ENCODE measurements around the gene F10. TPM values are rescaled to one million over a fixed set of nuclear protein-coding genes. Genes with fewer than 3 reads are reported as not detected.

F10 gene
- polyA plus RNA-seq, 1 donor from 2014 or later = not detected

DNA sequence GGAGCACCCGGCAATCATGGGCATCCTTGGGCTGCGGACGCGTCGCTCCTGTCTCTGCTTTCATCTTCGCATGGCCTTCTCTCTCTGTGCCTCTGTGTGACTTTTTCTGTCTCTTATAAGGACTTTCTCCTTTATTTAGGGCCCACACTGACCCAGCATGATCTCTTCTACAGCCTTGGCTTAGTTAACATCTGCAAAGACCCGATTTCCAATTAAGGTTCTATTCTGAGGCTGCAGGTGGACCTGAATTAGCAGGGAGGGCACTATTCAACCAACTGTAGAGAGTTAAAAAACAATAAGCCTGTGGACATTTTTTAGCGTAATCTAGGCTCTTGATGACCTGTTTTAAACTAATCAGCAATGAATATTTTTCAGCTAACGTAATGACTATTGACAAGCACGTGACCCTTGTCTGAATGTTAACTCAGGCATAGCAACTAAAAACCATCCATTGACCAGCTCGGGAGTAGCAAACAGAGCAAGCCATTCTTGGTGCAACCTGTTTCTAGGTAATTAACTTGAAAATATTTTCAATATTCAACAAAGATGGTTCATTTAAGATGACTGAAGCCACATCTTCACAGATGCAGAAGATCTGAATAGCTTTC, 15.2 kb downstream of the F10 start:
- no peak overlapping the region for H3K4me2 ChIP-seq (ENCODE audit: low read length)
- no peak overlapping the region for H3K9ac ChIP-seq (ENCODE audit: low read length)
- H3K4me3 ChIP-seq (ENCODE audit: low read length) = no peak overlapping the region
- no peaks in the 10 kb centered on the region for H4K20me1 ChIP-seq (ENCODE audit: insufficient read depth)
- H3K9me2 ChIP-seq (ENCODE audit: insufficient read depth, low read length) = no peaks in the 10 kb centered on the region
- no peak overlapping the region for H3K27ac ChIP-seq (ENCODE audit: low read length)
- no peak for TF ChIP-seq EP300 (conservative IDR thresholded peaks at IDR 0.05; ENCODE audit: poor library complexity, severe bottlenecking)
- TF ChIP-seq, protein P1, sequence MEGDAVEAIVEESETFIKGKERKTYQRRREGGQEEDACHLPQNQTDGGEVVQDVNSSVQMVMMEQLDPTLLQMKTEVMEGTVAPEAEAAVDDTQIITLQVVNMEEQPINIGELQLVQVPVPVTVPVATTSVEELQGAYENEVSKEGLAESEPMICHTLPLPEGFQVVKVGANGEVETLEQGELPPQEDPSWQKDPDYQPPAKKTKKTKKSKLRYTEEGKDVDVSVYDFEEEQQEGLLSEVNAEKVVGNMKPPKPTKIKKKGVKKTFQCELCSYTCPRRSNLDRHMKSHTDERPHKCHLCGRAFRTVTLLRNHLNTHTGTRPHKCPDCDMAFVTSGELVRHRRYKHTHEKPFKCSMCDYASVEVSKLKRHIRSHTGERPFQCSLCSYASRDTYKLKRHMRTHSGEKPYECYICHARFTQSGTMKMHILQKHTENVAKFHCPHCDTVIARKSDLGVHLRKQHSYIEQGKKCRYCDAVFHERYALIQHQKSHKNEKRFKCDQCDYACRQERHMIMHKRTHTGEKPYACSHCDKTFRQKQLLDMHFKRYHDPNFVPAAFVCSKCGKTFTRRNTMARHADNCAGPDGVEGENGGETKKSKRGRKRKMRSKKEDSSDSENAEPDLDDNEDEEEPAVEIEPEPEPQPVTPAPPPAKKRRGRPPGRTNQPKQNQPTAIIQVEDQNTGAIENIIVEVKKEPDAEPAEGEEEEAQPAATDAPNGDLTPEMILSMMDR (IDR thresholded peaks at IDR 0.05; ENCODE audit: poor library complexity, severe bottlenecking) = no peak
- TF ChIP-seq POLR2AphosphoS5 (IDR thresholded peaks at IDR 0.05) = no peak
- no peak for TF ChIP-seq TAF1 (IDR thresholded peaks at IDR 0.05; ENCODE audit: low read depth)
- no peak for TF ChIP-seq MXI1 (conservative IDR thresholded peaks at IDR 0.05; ENCODE audit: poor library complexity, severe bottlenecking)
- no peak for TF ChIP-seq EZH2 (IDR thresholded peaks at IDR 0.05; ENCODE audit: borderline replicate concordance, insufficient read depth, low read length, poor library complexity, severe bottlenecking)
- no peak for TF ChIP-seq RAD21 (conservative IDR thresholded peaks at IDR 0.05)
- no peak for TF ChIP-seq SMC3 (conservative IDR thresholded peaks at IDR 0.05; ENCODE audit: poor library complexity)
- TF ChIP-seq, protein P2, sequence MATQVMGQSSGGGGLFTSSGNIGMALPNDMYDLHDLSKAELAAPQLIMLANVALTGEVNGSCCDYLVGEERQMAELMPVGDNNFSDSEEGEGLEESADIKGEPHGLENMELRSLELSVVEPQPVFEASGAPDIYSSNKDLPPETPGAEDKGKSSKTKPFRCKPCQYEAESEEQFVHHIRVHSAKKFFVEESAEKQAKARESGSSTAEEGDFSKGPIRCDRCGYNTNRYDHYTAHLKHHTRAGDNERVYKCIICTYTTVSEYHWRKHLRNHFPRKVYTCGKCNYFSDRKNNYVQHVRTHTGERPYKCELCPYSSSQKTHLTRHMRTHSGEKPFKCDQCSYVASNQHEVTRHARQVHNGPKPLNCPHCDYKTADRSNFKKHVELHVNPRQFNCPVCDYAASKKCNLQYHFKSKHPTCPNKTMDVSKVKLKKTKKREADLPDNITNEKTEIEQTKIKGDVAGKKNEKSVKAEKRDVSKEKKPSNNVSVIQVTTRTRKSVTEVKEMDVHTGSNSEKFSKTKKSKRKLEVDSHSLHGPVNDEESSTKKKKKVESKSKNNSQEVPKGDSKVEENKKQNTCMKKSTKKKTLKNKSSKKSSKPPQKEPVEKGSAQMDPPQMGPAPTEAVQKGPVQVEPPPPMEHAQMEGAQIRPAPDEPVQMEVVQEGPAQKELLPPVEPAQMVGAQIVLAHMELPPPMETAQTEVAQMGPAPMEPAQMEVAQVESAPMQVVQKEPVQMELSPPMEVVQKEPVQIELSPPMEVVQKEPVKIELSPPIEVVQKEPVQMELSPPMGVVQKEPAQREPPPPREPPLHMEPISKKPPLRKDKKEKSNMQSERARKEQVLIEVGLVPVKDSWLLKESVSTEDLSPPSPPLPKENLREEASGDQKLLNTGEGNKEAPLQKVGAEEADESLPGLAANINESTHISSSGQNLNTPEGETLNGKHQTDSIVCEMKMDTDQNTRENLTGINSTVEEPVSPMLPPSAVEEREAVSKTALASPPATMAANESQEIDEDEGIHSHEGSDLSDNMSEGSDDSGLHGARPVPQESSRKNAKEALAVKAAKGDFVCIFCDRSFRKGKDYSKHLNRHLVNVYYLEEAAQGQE (IDR thresholded peaks at IDR 0.05; ENCODE audit: borderline replicate concordance) = no peak
- no peak overlapping the region for H2AFZ ChIP-seq (ENCODE audit: low read depth, low read length)
- no peaks in the 10 kb centered on the region for H3K9me3 ChIP-seq (ENCODE audit: low read length)
- H3K36me3 ChIP-seq (ENCODE audit: insufficient read depth, low read length) = no peaks in the 10 kb centered on the region
- H3F3A ChIP-seq (ENCODE audit: insufficient read depth, low read length, poor library complexity, severe bottlenecking) = no peaks in the 10 kb centered on the region
- no peaks in the 10 kb centered on the region for H3K27me3 ChIP-seq (ENCODE audit: insufficient read depth, low read depth, low read length)
- no peaks in the 10 kb centered on the region for H3K79me2 ChIP-seq (replicated peaks; ENCODE audit: insufficient read depth, low read length)

DNA sequence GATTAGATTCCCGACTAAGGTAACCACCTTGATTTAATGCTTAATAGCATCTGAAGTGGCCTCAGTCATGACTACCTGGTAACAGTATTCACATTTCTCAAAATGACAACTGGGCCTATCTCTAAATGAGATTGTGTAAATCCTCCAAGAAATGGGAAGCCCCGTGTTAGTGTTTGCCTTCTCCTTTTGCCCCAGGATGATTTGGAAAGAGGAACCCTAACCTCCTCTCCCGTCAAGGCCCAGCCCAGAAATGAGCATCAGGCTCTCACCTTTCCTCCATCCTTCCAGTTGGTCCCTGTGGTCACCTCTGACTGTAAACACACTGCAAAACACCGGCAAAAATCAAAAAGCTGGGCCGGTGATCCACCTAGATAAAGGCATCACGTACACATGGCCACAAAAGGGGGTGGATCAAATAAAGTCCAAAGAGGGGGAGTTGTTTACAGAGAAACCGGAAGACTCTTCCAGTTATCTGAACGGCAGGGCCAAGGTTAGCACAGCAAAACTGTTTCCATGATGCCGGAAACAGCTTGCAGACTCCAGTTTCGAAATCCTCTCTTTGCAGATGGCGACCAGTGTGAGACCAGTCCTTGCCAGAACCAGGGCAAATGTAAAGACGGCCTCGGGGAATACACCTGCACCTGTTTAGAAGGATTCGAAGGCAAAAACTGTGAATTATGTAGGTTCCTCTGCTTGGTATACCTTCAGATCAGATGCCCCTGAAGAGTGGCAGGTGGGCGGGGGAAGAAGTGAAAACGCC, 16.4 kb downstream of the F10 start:
- H3K79me2 ChIP-seq (replicated peaks; ENCODE audit: insufficient read depth, low read length) = no peaks in the 10 kb centered on the region
- H3F3A ChIP-seq (ENCODE audit: insufficient read depth, low read length, poor library complexity, severe bottlenecking) = no peaks in the 10 kb centered on the region
- no peaks in the 10 kb centered on the region for H3K36me3 ChIP-seq (ENCODE audit: insufficient read depth, low read length)
- no peak overlapping the region for H3K9ac ChIP-seq (ENCODE audit: low read length)
- H4K20me1 ChIP-seq (ENCODE audit: insufficient read depth) = no peaks in the 10 kb centered on the region
- no peaks in the 10 kb centered on the region for H3K9me2 ChIP-seq (ENCODE audit: insufficient read depth, low read length)
- TF ChIP-seq POLR2AphosphoS5 (IDR thresholded peaks at IDR 0.05) (no peak), RAD21 (conservative IDR thresholded peaks at IDR 0.05) (no peak), EP300 (conservative IDR thresholded peaks at IDR 0.05; ENCODE audit: poor library complexity, severe bottlenecking) (no peak), EZH2 (IDR thresholded peaks at IDR 0.05; ENCODE audit: borderline replicate concordance, insufficient read depth, low read length, poor library complexity, severe bottlenecking) (no peak), MXI1 (conservative IDR thresholded peaks at IDR 0.05; ENCODE audit: poor library complexity, severe bottlenecking) (no peak), TAF1 (IDR thresholded peaks at IDR 0.05; ENCODE audit: low read depth) (no peak), SMC3 (conservative IDR thresholded peaks at IDR 0.05; ENCODE audit: poor library complexity) (no peak)
- TF ChIP-seq, protein P2 (IDR thresholded peaks at IDR 0.05; ENCODE audit: borderline replicate concordance) = no peak
- TF ChIP-seq, protein P1 (IDR thresholded peaks at IDR 0.05; ENCODE audit: poor library complexity, severe bottlenecking) = no peak
- H3K9me3 ChIP-seq (ENCODE audit: low read length) = no peaks in the 10 kb centered on the region
- H3K4me3 ChIP-seq (ENCODE audit: low read length) = no peak overlapping the region
- H3K27me3 ChIP-seq (ENCODE audit: insufficient read depth, low read depth, low read length) = no peaks in the 10 kb centered on the region
- no peak overlapping the region for H3K27ac ChIP-seq (ENCODE audit: low read length)
- no peak overlapping the region for H3K4me2 ChIP-seq (ENCODE audit: low read length)
- no peak overlapping the region for H2AFZ ChIP-seq (ENCODE audit: low read depth, low read length)

Data from neural cell (in vitro differentiated cells).